NCI-H510A treated with DMSO at 0.1 percent for 48 hours (cell line): ENCODE data around the gene MIGA2.
"Not testable (repeated sequence)": the region's sequence is repeated elsewhere in the genome, so short reads cannot be mapped to it uniquely, and the experiment has no call there.

Source experiments
- DNase-seq: peaks from one replicate; lab custom pipeline; 2025; lab: John Stamatoyannopoulos, UW

MIGA2 gene

GRCh38 chr9:129102095-129102525 is 65.7 kb downstream of the MIGA2 start:
- no peak for DNase-seq

DNA sequence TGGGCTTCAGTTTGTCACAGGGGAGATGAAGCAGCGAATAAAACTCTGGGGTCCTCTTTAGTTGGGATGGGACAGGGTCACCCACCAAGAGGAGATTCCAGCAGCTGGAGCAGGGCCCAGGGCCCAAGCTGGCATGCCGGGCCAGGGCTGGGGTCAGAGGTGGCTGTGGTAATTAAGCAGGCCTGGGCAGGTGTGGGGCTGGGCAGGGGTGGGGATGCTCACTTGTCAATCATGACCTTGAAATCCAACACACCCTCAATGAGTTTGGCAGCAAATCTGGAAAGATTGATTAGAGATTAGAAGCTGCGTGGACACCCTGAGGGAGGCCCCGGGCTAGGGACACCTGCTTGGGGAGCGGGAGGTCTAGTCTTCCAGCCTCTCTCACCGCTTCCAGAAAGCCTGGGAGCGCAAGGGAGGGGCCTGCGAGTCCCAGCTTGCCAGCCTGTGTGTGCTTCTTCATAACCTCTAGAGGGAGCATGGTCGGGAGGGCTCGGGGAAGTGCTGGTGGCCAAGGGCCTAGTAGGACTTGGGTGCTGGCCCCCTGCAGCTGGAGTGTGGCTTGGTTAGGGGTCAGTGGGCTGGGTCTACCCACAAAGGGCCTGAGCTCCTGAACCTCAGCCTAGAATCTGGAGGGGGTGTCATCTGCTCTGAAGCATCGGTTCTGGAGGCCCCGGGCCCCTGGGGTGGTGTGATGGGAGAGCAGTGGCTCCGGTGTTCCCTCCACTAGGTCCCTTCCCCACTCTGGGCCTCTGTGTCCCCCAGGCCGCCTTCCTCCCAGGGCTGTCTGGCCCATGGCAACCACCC is 66.6 kb downstream of the MIGA2 start:
- peak; percentile 55 for DNase-seq

GRCh38 chr9:129103595-129103965 is 67.2 kb downstream of the MIGA2 start:
- DNase-seq, result no peak

DNA sequence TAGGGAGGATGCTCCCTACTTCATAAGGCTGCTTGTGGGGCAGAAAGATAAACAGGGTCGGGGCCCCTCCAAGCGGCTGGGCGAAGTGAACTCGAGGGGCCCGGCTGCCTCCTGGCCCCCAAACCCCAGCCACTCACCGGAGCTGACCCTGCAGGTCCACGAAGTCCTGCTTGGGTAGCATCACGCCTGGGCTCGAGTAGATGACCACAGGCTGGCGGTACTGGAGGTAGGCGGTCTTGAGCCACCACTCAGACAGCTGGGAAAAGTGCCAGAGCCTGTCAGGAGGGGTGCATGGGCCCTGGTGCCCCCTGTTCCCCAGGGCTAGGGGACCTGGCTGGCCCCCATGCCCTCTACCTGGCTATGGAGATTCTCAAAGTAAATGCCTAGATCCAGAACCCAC is 67.6 kb downstream of the MIGA2 start:
- DNase-seq, result no peak

DNA sequence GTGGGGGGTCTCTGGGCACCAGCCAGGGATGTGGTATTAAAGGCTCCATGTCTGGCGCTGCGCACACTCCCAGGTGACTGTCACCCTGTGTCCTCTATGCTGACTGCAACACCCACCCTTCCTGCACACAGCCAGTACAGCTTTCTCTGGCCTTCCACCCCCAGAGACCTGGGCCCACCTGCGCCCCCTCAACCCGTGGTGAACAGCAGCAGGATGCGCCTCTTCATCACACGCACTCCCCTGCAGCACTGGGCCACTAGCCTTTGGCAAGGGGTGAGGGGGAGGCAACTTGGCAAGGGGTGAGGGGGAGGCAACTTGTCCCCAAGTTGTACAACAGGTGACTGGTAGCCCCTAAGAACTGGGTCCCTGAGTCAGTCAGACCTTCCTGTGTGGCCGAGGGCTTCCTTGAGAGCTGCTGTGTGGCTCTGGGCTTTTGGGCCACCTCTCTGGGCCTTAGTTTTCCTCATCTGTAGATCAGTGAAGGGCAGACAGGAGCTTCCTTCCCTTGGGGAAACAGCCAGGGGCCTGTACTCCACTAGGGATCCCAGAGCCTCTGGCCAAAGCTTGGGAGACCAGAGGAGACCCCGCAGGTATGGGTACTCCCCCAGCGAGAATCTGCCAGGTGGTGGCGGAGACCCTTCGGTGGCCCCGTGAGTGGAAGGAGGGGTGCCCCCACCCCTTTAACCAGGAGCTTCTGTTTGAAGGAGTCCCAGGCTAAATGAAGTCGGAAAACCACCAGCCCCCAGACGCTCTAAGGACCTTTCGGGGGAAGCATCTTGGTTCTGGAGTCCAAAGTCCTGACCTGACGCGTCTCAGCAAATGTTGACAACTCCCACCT is 69.7 kb downstream of the MIGA2 start:
- DNase-seq, result no peak

- DNase-seq, result no peak
Observed at GRCh38 chr9:129107651-129108050, 71.2 kb downstream of the MIGA2 start.

DNA sequence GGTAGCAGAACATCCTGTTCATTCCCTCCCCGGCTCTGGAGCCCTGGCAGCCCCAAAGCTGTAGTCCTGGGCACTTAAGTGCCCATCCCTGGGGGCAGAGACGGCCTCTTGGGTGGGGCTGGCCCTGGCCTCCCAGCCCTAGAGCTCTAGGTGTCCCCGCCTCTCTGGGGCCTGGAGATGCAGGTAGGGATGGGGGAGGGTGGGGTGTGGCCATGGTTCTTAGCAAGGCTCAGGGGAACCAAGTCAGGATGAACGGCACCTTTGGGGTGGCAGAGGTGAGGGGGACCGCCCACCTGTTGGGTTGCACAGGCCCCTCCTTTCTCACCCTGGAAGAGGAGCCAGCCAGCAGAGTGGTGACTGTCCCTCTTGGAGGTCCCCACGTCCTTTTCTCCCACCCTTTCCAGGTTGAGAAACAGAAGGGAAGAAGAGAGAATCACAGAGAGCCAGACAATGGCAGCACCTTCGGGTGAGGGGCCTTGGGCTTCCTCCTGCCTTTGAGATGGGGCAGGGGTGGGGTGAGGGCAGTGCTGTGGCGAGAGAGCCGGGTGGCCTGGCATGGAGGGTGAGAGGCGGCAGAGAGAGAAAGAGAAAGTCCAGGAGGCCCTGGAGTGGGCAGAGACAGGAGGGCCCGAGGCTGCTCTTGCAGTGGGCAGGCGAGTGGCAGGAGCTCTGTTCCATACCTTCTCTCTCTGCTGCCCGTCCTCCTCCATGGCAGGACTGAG is 71.8 kb downstream of the MIGA2 start:
- no peak for DNase-seq

DNA sequence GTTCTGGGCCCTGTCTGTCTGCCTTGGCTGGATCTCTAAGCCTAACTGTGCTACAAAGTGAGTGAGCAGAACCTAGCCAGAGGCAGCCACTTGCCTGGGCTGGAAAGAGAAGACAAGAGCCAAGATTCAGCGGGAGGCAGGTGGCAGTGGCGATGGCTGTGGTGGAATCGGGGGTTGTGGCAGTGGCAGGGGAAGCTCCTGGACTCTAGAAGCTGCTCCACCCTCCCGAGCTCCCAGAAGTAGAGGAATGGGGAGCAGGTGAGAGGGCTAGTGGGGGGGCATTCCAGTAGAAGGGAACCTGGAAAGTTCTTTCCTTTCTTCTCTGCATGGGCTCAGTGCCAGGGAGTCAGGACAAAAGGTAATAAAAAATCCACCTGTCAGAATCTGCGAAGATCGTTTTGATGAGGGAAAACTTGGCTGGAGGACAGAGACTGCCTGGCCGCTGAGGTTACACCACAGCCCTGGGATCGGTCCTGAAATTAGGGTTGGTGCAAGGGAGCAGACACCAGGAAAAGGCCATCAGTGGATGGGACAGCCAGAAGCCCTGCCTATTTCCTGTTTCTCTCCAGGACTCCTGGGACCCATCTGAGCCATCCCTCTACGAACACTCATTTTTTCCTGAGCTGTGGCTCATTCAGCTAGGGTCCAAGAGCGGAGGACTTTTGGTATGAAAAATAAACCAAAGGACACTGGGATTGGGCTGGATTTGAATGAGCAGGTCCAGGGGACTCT is 72.5 kb downstream of the MIGA2 start:
- no peak for DNase-seq

- DNase-seq, result no peak
Observed at GRCh38 chr9:129109537-129109903, 73.1 kb downstream of the MIGA2 start.

DNA sequence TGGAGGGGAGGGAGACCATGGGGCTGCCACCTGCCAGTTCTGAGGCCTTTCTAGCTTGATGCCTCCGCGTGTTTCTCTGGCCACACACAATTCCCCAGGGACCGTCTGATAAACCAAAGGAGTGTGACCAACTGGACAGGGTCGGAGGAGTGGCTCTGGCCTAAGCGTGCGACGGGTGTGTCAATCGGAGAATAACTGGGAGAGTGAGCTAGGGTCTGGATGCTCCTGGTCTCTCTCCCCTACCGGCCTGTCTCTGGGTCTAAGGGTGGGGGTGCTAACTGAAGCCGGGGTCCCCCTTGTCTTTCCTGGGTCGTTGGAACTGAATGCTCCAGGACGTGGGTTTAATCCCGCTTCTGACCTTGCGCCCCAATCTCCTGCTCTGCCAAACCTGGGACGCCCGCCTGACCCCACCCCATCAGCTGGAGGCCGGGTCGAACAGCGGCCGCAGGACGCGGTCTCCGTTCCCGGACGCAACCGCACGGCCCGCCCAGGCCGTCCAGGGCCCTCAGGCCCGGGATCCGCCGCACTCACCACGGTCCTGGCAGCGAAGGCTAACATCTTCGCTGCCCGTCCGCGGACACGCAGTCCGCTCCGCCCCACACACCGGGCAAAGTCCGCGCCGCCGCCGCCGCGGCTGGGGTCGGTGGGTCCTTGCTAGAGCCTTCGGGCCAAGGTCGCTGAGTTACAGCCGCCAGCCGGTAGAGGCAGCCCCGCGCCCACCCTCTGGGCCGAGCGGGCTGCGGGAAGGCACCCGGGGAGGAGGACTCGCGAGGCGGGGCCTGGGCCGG is 73.7 kb downstream of the MIGA2 start:
- DNase-seq, result no peak

DNA sequence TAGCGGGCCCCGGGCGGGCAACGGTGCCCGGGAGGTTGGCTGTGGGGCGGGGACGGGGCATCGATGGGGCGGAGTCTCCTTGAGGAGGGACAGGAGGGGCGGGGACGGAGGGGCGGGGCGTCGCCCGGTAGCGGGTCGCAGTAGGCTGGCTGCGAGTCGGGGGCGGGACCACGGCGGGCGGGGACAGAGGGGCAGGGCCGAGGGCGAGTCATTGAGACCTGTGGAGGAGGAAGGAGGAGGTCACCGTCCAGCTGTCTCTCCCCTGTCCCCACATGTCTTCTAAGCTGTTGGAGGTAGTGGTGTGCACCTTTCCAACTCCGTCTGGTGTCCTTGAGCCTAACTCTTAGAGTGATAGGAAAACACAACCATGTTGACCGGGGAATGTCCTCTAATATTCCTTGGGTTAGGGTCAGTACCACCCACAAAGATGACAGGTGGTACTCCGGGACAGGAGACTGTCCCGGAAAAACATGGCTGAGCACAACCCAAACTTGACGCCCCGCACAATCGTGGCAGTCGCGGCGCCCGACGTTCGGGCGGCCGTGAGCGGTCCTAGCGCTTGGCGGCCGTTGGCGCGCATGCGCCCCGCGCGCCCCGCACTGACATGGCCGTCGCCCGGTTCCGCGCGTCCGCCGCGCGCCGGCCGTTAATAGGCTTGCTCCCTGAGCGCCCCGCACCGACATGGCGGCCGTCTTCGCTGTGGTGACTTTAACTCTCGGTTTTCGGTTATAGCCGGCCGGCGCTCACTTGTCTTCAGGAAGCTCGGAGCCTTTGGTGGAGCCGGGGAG is 74.5 kb downstream of the MIGA2 start, which contains the start of the genes CRAT and PTPA:
CRAT (minus strand) TSS at position 54 of the 788 bp plus-strand sequence. CDS start 284 bp downstream, outside the sequence.
PTPA (plus strand) TSS at position 676 of the 788 bp plus-strand sequence. CDS start 186 bp downstream, outside the sequence.
- DNase-seq, result peak; percentile 86

DNA sequence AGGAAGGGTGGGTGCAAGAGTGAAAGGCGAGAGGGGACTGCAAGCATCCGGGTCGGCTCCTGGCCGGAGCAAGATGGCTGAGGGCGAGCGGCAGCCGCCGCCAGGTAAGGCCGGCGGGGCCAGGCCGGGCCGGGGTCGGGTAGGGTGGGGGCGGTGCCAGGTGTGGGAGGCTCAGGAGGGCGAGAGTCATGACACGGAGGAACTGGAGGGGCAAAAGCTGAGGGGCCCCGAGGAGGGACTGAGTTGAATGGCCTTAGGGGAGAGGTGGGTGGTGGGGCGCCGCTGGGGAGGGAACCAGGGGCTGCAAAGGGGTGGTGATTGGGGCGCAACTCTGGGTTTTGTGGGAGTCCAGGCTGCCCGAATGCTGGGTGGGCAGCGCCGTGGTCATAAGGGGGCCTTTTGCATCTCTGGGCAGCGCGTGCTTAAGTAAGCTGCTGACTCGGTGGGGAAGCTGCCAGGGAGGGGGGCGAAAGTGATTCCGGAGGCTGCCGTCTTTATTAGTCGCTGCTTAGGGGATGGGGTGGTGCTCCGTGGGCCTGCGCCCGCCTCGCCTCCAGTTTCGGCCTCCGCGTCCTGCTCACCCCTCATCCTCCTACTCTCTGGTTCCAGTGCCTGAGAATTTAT is 75.2 kb downstream of the MIGA2 start:
- DNase-seq, result peak; percentile 40

DNA sequence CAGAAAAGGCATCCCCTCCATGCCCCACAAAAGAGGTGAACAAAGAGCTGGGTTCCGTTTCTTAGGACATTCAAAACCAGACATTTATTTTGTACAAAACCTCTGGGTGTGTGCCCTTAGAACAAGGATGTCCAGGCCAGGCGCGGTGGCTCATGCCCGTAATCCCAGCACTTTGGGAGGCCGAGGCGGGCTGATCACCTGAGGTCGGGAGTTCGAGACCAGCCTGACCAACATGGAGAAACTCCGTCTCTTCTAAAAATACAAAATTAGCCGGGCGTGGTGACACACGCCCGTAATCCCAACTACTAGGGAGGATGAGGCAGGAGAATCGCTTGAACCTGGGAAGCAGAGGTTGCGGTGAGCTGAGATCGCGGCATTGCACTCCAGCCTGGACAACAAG is 76.1 kb downstream of the MIGA2 start:
- not testable (repeated sequence) for DNase-seq

DNA sequence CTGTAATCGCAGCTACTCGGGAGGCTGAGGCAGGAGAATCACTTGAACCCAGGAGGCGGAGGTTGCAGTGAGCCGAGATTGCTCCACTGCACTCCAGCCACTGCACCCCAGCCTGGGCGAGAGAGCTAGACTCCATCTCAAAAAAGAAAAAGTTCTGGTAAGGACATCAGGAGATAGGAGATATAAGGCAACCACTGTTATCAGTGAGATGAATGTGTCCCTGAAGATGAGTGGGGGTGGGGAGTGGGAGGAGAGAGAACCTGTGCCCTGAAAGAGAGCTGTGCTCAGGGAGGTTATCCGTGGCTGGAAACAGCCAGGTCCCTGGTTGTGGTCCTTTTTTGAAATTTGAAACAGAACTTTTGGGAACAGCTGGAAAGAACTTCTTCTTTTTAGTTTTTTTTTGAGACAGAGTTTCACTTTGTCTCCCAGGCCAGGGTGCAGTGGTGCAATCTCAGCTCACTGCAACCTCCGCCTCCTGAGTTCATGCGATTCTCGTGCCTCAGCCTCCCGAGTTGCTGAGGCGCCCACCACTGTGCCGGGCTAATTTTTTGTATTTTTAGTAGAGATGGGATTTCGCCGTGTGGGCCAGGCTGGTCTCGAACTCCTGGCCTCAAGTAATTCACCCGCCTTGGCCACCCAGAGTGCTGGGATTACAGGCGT is 77.3 kb downstream of the MIGA2 start:
- DNase-seq, result no peak

GRCh38 chr9:129118799-129119198 is 82.4 kb downstream of the MIGA2 start:
- no peak for DNase-seq

GRCh38 chr9:129121483-129121882 is 85.1 kb downstream of the MIGA2 start:
- no peak for DNase-seq
